Activated CD8-positive, alpha-beta memory T cell treated with anti-CD3 and anti-CD28 coated beads for 4 hours (primary cell): ENCODE results near the gene PARD3B.

Experiments used
- DNase-seq, 2 donors: peaks; one replicate each; pipeline ENCODE4 v3.0.0-alpha.2; 2020; ENCODE audit warnings: low read depth in 2 of 2

Gene PARD3B

DNA sequence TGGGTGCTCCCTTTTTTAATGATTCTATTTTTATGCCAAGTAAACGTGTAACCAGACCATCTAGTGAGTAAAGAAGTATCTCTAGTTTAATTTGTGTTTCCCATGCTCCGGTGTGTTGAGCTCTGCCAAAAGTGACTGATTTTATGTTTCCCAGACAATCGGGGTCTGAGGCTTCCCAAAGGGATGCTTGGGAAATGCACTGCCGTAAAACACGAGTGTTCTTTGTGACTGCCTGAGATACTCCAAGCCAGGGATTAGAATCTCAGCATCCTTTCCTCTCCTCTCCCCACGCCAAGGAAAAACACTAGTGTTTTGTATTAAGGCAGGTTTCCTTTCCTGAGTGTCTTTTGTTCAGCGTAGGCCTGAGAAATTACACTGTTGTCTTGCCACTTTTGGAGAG, 956.6 kb downstream of the PARD3B start:
- no peak for DNase-seq

DNA sequence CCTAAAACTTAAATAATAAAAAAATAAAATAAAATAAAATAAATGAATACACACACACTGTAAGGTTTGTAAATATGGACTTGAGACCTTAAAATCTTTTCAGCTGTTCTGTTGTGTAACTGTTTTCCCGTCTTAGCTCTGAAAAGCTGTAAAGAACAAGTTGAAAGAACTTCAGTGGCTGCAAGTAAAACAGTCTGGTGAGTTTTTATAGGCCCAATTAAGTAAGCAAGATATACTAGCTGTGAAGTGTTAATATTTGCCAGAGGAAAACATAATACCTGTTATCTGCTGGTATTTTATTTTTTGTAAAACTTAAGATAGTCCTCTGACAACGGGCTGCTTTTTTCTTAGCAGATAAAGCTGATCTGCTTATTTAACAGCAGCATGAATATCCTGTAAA, 960.1 kb downstream of the PARD3B start:
- no peak for DNase-seq

DNA sequence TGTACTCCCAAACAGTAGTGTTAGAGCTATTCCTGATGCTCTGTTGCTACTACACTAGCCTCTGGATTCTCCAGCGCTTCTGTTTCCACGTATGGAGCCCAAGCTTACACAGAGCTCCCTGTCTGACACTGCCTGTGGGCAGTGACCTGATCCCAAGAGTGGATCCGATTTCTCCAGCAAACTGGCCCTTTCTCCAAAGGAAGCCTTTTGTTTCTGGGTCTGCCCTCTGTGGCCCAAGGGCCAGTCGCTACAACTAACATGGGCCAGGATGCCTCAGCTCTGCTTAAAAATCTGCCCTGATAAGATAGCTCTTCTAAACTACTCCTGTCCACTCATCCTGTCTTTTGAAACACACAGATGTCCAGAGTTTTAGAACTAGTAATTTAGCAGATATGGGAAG, 964.4 kb downstream of the PARD3B start:
- DNase-seq: no peak

DNA sequence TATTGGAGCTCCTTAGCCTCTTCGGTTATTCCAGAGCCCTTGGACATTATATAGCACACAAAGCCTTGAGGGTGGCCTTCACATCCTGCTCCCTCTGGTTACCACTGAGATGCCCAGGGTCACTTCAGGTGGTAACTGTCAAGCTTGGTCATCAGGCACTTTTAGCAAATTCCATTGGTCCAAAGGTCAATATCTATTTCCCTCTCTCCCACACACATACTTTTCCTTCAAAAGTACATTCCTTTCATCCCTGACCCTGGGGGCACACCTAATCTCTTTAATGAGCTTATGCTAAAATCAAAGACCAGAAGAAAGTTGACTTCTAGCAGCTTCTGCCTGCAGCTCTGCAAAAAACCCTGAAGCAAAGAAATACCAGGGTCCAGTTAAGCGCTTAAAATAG, 965.1 kb downstream of the PARD3B start:
- DNase-seq: no peak

DNA sequence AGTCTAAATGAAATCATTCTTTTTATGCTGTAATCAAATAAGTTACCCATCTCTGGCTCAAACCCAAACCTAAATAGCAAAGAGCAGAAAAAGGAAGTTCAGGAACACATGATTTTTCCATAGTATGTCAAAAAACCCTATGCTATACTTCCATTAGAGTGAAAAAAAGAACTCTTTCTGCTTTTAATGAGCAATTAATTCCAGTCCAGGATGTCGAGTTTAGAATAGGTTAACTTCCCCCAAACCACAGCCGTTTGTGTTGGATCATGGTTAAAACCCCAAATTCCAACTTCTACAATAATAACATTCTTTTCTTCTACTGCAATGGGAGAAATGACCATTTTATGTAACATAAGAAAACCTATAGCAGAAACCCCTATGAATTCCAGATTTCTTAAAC, 965.9 kb downstream of the PARD3B start:
- DNase-seq: no peak

DNA sequence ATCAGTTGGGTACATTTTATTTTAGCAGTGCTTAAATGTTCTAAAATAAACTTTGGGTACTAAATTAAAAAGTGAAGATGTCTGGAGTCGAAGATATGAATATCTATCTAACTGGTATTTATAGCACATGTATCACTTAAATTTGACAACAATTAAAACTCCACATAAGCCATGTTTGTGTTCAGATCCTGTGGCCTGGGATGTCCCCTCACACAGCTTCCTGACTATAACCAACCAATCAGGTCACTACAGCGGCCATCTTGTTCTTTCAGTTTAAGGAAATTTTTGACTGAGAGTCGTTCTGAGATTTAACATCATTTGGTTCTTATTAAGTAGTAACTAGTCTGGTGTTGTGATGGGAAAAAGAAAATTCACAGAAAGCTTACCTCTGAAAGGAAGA, 966.4 kb downstream of the PARD3B start:
- no peak for DNase-seq

DNA sequence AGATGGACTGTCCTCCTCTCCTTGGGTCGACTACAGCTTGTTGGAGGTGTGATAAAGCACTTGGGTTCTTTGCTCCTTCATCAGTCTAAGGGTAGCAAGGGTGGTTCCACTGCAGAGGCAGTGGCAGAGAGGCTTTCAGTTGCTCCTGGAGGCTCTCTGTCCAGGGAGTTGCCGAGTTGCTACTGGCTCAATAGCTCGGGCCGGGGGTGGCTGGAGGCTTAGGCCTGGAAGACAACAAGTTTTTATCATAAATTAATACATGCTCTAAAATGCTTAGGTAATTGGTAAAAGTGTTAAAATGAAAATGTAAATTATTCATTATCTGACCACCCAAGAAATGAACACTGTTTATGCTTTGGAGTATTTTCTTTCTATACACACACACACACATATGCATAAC, 975.0 kb downstream of the PARD3B start:
- no peak for DNase-seq

DNA sequence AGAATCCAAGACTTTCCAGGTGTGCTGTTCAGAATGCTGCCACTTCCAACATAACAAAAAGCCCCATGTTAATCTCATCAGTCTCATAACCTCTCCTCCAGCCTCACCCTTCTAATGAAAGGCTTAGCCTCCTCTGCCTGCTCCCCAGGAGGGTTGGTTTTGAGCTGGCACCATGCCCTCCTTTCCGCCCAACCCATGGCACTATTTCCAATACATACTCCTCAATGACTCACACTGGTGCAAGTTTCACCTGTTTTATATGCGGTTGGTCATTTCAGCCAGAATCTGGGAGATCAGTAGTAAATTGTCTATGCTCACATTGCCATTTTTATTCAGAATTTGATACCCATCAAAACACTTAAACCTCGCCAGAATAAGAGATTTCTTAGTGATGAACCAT, 979.4 kb downstream of the PARD3B start:
- DNase-seq: no peak

DNA sequence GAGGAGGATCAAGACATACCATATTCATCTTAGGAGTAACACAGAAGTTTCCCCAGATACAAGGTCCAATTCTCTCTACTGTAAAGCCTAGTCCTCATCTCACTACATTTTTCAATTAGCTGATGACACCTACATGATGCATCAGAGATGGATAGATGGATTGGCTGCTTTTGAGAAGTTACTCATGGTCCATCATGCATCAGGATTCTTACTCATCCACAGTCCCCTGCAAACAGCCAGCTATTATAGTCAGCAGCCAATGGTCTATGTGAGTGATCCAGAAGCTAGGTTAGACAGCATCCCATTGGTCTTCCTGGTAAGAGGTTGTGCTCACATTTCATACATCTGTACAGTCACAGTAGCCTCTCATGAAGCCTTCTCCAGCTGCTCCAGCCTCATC, 982.5 kb downstream of the PARD3B start:
- no peak for DNase-seq

DNA sequence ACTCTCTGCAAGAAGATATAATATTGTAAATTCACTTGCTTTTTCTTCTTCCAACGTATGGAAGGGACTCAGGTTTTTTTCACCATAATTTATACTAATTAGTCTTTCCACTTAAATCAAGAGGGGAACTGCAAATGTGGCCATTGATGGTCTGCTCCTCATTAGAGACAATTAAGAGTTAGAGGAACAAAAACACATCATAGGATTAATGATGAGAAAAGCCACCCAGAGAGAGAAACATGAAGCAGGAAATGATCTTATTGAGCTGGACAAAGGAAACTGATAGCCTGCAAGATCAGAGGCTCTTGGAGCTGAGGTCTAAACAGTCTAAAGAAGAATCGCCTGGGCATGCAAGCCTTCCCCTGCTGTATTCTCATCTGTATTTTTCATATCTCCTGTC, 985.8 kb downstream of the PARD3B start:
- no peak for DNase-seq

DNA sequence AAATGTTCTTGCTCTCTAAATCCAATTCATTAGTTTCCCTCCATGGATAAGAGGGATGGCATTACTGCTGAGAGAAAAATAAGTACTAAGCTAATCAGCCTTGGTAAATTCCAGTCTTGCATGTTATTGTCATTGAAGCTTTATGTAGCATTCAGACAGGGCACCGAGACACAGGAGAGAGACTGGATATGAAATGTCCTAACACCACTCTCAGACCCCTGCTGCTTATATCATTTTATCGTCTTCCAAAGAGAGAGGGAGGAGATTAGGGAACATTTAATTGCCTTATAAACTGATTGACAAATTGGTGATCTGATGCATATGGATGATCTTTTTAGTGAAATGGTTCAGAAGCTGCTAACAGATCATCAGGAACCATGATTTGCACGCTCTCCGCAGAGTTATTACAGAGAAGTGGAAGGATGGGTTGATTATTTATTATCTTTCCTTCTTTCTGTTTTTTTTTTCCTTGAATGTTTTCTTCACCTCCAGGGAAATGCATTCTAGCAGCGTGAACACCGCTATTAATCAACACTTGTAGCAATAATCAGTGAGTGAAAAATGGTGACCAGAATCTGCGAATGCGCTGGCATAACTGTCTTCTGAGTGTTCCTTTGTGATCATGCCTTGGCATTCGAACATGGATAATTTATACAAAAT, 986.3 kb downstream of the PARD3B start:
- DNase-seq: no peak

DNA sequence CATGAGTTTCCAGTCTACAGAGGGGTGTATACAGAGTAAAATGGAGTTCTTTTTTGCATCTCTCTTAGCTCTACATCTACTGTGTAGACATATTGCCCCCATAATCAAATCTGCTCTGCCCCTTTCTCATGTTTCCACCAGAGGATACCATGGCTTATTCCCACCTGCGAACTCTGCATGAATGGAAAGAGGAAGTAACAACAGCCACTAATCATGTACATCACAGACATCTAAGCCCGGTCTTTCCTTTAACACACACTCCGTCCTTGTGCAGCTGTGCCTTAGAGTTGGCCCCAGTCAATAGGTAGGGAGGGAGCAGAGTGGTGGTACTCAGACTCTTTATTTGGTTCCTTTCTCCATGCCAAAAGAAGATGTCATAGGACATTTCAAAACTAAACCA, 989.7 kb downstream of the PARD3B start:
- DNase-seq: no peak

DNA sequence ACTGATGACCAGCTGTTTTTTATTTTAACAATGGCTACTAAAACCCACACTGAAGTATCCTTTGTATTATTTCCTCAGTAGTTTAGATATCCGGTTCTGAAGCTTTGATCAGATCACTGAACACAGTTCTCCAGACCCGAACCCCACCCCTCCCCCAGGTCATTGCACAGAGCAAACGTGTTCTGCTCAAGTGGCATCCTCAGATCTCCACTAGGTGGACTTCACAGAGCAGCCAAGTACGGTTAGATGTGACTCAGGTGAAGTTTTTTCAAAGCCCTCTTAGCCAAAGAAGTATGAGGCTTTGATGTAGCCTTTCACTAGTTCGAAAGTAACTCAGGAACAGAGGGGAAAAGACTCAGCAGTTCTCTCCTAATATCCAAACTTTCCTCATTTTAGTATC, 994.3 kb downstream of the PARD3B start:
- DNase-seq: no peak

DNA sequence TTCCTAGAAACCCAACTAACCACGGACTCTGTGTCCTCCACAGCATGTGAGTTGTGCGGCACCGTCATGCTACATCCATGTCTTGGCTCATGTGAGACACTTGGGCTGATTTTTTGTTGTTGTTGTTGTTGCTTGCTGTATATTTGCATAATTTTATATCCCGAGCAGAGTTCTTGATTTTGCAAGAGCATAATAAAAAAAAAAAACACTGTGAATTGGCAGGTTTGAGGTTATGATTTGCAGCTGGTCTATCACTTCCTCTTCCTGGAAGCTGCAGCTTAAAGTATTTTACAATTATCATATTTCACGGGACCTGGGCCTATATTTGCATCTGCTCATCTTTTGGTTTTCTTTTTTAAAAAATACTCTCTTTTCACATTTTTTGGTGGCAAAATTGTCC, 994.8 kb downstream of the PARD3B start:
- no peak for DNase-seq

DNA sequence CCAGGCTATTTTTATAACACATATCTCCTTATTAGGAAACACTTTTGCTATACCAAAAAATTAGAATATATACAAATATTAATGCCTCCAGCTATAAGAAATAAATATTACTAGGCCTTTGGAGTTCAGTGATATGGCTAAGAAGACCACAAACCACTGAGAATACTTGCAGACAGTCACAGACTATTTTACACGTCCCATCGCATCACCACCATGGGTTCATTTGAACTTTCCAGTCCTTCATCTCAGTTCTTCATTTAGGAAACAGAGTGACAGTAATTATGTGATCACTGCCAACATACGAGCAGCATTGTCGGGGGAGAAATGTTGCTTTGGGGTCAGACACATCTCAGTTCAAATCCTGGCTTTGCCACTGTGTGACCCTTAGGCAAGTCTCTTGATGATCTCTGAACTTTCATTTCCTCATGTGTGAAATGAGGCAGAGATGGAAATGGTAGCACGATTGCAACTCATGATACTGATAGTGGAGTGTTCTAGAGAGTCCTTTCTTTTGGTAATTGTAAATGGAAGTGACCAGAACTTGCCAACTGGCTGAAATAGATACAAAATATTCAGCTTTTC, 998.1 kb downstream of the PARD3B start:
- DNase-seq: no peak

DNA sequence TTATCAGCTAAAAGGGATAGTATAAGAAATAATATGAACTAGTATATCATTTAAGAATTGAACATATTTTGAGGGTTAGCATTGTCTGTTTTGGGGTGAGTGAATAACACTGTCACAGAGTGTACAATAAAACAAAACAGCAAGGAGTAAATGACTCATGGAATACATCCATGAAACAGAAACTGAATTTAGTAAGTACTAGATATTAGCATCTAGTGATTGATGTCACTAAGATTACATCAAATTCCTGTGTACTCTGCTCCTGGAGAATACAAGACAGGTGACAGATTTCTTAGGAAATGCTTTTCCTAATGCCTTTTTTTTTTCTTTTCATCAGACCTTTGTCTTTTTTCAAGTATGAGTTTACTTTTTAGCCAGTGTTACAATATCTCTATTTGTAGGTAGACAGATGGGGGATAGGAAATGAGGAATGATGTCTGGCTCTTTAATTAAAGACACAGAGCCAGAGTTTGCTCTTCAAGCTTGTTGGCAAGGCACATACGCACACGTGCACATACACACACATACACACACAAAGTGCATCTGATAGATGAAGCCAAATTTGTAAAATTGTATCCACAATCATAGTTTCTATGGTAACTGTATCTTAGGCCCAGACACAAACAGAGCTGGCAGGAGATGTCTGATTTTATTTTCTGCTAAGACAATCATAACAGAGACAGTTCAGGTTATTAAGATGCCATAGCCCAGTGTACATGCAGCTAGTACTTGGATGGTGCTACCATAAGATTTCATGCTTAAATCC, 998.8 kb downstream of the PARD3B start:
- DNase-seq: no peak

DNA sequence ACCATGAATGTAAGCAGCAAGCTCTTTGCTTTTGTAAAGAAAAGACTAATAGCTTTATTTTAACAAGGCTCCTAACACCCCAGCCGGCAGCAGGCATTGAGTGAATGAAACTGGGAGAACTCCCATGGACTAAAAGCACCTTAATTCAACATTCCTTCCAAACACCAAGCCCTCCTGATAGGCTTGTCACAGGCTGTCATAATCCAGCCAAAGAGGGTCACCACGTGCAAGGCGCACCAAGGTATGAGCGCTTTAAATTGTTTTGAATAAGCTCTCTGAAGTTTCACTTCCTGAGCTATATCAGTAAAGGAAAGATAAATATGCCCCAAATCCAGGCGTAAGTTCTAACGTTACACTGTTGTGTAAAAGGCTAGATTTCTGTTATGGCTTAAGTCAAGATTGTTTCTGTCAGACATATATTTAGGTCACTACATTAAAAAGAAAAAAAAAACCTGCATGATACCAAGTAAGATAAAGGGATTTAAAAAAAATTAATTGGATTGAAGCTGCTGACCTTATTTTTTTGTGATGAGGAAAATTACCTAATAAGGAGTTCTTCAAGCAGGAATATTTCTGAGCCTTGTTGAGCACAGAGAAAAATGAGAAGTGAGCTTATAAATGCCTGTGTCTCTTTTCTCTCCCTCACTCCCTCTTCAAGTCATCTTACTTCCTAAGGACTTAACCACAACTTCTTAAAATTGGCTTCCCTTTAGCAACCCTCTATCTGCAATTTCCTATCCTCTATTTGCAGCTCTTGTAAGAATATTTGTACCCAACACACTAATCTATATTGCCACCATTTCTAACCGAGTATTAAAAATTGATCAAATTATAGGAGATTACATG, 1000.9 kb downstream of the PARD3B start:
- DNase-seq: no peak

DNA sequence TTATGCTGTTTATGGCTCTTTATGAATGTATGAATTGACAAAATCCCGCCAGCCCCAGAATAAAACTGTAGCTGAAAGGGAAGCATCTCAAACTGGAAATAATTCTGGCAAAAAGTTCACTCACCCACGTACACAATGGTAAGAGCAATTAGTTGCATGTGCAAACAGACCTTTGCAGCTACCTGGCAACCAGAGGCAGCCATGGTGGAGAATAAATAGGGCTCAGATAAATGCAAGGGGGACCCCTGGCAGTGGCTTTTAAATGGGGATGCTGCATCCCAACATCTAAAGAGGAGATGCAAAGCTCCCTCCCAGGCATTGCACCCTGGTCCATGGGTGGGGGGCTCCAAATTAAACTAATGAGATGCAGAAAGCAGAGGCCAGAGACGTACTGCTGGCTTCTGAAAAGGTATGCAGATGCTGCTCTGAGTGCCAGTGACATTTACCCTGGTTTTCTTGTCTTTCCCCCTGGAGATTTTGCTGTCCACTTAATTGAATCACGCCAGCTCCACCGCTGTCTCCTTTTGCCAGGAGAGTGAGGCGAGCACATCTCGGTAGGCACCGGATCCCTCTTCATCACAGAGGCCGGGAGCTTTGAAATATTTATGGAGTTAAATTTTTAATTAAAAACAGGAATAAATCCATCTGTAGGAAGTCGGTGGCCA, 1010.4 kb downstream of the PARD3B start:
- DNase-seq: no peak

DNA sequence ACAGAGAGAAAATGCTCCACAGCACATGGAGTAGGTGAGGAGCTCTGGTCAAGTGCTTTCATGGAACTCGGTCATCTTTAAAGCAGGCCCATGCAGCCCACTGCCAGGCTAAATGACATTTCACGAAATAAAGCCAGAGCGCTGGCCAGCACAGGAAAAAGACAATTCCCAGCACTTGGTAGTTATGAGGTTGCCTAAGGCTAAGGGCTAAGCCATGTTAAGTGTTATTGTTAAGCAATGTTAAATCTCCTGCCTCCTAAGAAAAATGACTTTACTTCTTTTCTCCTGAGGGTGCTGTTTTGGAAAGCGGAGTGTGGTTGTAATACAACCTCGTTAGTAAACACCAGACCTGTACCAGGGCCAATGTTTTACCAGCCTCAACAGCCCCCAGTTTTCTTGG, 1011.1 kb downstream of the PARD3B start:
- DNase-seq: no peak

DNA sequence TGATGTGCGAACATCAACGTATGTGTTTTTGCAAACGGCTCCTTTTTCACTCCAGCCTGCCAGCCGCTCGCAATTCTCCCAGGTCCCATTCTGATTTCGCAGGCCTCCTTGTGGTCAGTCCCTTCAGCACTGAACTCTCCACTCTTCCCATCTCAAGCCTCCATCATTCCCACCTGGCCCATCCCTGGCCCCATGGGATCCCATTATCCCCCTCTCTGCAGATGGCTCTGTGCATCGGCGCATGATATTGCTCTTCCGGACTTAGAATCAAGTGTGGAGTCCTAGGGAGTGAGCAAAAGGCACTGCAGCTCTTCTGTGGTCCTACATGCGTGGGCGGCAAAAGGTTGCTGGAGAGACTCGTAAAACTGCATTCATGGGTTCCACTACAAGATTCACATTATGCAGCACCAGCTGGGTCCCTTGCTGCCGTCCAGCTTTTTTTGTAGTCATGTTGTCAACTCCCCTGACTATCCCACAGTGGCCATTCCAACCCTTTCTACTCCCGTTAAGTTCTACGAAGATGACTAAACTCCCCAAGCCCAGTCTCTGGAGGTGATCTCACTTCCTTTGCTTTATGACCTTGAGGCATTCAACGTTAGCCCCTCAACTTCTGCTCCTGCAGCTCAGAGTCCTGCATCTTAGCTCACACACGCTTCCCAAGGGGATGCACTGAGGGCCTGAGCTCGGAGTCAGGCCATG, 1011.7 kb downstream of the PARD3B start:
- DNase-seq: no peak

DNA sequence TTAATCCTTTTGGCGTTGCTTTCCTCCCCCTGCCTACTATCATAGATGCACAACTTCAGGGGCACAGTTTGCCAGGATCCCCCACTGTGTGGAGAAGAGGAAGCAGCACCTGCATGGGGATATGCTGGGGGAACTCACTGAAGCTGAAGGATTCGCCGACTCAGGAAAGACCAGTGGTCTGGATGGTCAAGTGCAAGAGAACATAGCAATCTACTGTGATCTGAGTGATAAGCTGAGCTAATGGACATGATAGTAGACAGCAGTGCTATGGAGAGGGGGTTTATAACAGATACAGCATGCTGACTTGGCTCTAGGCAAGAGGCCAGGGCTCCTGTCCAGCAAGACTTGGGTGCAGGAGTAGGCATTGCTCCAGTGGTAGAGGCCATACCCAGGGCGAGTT, 1012.6 kb downstream of the PARD3B start:
- no peak for DNase-seq
